ENCODE results near the gene FAM78B.

The FAM78B gene

DNA sequence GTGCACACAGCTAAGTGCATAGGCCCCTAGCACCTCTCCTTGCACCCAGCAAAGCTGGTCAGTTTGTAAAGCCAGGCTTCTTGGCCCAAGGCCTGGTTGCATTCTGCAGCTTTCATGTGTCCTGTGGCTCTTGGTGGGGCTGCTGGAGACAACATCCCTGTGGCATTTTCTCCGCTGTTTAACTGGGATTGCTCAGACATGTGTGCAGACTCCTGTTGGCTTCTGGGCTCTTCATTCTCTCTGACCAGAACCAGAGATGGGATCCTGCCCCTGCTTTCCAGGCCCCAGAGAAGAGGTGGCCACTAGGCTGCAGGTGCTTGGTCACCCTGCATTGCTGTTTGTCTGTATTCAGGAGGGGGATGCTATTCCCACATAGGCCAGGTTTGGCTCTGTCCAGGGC is 50.8 kb downstream of the FAM78B start:
- DNase-seq: no peak

GRCh38 chr1:166114419-166114818 is 52.4 kb downstream of the FAM78B start:
- DNase-seq: no peak

DNA sequence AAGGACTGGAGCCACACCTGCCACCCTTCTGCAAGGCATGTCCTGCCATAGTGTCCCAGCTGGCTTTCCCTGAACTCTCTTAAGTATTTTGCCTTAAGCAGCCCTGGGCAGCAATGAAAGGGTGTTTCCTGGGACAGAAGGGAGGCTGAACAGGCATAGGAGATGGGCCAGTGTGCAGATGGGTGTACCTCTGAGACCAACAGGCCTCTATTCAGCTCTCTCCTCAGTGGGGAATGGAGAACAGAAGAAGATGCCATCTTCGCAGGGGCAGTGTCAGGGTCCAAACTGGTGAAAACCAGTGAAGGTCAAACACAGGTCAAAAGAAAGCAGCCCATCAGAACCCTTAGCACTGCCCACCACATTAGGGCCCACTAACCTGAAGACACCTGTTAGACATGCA is 53.2 kb downstream of the FAM78B start:
- no peak for DNase-seq

DNA sequence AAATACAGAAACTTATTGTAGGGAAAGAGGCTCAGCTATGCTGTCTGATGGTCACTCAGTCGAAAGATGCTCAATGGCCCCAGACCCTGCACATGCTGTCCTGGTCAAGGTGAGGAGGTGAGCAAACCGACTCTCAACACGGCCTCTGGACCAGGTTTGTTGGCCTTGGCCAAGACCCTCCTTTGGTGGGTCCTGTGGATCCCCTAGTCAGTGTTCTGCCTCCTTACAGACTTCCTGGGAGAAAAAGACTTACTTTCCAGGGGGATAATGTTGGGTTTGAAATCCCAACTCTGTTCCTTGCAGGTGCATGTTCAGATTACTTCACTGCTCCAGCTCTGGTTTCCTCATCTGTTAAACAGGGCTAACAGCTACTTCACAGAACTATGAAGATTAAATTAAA is 53.8 kb downstream of the FAM78B start:
- DNase-seq: no peak

GRCh38 chr1:166112425-166112824 is 54.4 kb downstream of the FAM78B start:
- no peak for DNase-seq

GRCh38 chr1:166111430-166111829 is 55.4 kb downstream of the FAM78B start:
- DNase-seq: no peak

DNA sequence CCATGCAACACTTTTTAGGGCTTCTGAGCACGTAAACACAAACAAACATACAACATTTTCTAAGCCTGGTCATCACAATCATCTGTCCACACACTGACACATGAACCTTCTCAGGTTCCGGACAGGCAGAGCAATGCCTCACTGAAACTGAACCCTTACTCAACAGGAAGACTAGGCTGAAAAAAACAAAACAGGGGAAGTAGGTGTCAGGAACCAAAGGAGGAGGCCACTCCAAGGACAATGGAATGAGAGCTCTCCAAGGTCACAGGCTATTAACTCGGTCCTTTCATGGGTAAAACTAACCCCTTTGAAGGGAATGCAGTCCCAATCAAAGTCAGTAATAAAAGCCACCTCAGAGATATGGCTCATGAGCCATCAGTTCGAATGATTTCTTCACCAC is 76.6 kb downstream of the FAM78B start:
- no peak for DNase-seq

GRCh38 chr1:166089804-166090203 is 77.0 kb downstream of the FAM78B start:
- no peak for DNase-seq

GRCh38 chr1:166088572-166088955 is 78.2 kb downstream of the FAM78B start:
- no peak for DNase-seq

DNA sequence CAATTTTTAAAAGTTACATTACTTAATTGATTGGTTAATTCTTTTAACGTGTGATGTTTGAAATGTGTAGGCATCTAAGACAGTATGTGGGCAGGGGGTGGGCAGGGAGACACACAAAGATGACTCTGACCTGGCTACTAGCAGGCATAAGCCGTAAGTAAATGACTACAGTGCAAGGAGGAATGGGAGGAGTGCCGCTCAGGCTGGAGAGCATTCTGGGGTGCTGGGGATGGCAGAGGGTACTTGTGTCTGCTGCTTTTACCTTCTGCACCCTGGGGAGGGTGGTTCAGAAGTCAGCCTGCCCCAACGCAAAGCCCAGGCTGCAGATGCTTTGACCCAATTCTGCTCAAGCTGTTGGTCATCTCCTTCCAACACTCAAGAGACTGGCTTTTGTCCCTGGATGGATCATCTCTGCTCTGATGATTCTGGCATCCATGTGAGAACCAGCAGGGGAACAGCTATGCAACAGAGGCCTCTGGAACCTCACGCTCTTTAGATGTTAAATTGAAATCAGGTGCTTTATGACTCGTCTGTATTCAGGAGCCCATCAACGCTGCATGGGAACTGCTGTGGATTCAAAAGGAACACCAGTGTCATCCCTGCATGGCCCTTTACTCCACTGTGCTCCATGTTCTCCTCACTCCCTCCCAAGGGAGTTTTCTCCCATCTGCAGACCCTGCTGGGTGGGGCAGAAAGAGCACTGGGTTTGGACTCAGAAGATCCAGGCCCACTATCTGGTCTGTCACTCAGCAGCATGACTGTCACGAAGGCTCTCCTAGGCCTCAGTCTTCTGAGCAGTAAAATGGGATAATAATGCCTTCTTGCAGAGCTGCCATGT is 78.8 kb downstream of the FAM78B start:
- no peak for DNase-seq

DNA sequence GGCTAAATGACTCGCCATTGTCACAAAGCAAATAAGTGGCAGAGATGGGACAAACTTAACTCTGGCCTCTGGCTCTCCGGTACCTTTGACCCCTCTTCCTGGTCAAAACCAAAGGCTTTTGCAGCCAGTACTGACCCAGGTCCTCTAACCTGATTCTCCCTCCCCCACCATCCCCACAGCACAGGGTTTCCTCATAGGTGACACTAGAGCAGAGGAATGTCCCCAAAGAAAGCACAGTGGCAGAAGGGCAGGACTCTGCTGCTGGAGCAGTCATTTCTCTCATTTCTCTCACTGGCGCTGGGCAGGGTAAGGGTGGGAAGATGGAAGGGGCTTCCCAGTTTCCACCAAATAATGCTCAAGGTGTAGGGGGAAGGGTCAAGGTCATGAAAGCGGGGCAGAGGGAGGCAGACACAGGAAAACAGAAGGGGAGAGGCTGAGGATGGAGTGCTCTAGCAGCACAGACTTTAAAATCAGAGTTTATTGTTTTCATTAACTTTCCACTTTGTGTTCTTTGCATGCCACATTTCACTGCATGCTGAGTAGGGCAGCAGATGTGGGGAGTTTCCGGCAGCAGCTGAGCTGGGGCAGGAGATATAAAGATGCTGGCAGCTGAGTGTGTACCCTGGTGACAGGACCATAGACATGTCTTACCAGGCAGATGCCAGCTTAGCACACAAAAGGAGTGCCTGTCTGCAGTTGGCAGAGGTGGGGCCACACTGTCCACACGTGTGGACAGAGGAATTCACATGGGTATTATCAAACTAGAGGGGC is 80.5 kb downstream of the FAM78B start:
- no peak for DNase-seq

DNA sequence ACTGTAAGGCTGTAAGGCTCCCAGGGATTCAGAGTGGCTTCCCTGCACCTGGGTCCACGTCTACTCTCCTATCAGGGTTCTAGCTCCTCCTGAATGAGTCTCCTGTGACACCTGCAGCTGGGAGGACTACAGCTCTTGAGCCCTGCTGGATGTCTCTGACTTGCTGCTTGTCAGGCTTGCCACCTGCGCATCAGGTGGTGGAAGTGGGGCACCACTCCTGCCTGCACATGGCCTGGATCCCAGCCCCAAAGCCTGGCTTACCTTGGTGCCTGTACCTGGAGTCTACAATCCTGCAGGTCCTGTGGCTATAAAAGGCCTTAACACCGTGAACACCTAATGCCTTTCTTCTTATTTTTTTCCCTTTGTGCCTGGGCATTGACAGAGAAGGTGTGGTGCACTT is 82.2 kb downstream of the FAM78B start:
- no peak for DNase-seq

DNA sequence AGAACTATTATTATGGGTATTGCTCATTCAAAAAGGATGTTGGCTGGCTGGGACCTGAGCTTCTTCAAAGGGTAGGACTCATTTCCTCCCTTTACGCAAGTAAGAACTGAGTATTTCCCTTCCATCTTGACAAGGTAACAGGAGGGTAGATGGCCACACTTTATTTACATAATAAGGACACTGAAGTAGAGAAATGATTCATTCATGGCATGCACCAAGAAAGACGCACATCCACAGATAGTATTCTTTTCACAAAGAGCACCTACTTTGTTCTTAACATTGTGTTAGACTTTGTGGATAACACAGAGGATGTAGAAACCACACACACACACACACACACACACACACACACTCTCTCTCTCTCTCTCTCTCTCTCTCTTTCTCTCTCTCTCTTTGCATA is 82.9 kb downstream of the FAM78B start:
- no peak for DNase-seq

DNA sequence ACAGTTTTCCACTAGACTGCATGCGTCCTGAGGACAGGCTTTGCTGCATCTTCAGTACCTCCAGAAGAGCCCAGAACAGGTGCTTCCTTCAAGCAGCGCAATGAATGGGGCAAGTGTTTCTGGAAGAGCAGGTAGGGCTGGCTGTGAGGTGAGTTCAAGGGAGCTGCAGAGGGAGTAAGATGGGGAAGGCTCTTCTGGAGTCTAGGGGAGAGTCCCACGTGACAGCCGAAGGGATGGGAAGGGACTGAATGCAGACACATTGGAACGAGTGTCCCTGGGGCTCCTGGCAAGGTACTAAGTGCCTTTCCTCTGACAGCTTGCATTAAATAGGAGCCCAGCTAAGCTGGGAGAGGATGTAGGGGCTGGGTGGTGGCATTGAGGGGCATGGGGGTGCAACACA is 84.2 kb downstream of the FAM78B start:
- DNase-seq: no peak

DNA sequence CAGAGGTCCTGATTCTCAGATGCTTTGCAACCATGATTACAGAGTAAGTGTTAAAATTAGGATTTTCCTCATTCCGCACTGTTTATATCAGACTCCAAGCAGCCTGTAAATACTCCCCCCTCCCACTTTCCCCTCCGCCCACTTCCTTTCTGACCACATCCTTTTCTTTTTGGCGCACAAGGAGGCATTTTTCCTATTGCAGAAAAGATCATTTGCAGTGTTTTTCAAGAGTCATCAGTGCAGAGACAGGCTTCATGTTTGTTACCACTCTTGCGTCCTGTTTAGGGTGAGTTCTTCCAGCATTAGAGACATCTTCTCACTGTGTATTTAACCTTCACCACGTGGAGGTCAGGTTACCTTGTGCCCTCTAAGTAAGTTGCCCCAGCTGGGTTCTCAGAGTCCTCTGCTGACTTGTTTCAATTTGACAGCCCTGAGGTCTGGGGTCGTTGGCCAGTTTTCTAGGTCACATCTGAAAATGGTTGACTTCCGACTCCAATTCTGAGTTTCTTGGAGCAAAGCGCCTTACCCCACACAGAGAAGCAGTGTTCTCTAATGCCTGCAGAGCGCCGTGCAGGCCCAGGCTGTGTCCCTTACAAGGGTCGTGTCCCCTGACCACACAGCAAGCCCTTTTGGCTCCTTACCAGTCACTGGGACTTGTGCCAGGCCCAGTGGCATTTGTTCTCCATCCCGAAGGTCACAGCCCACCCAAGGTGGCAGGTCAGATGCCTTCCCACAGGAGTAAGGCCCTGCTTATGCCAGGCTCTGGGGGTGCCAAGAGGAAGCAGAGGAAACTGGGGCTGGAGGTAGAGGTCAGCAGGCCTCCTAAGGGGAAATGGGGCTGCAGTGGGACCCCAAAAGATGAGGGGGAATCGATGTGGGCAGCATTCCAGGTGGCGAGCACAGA is 85.6 kb downstream of the FAM78B start:
- no peak for DNase-seq

GRCh38 chr1:166080277-166080966 is 86.4 kb downstream of the FAM78B start:
- no peak for DNase-seq

- no peak for DNase-seq
Observed at GRCh38 chr1:166079276-166079675, 87.5 kb downstream of the FAM78B start.

DNA sequence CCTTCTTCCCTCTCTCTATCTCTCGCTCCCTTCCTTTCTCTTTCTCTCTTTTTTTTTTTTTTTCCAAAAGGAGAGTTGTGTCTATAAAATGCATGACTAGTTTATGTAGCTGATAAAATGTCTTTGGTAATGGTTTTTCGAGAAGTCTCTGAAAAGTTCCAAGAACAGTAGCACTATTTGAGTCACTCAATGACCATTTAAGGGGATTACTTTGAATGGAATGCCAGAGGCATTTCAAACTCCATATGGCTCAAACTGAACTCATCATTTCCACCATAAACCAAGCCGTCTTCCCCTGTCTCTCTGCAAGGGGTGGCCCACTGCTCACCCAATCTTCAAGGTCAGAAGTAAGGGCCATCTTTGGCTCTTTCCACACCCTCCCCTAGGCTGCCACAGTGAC is 93.3 kb downstream of the FAM78B start:
- DNase-seq: no peak

- peak; percentile 10 for DNase-seq
Observed at GRCh38 chr1:166069390-166069789, 97.4 kb downstream of the FAM78B start.

DNA sequence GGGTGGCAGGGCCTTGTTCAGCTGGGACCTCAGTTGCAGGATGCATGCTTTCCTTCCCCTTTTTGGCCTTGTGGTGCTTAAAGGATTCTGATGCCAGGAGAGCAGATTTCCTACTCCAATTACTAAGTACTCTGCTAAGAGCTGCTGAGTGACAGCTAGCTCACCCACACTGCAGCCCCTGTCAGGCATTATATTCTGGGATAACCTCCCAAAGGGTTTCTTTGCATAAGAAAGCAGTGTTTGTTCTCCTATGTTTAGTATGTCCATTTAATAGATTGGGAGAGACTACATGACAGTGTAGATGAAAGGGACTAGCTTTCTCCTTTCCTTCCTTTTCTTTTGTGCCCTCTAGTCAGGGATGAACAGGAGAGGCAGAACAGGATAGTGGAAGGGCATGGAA is 100.7 kb downstream of the FAM78B start:
- no peak for DNase-seq

- DNase-seq: no peak
Observed at GRCh38 chr1:166064951-166065350, 101.8 kb downstream of the FAM78B start.

GRCh38 chr1:166064313-166064926 is 102.4 kb downstream of the FAM78B start:
- no peak for DNase-seq
